ENCODE results near the gene FOXK1. TPM values are rescaled to one million over a fixed set of nuclear protein-coding genes. Genes with fewer than 3 reads are reported as not detected.

The FOXK1 gene
- total RNA-seq, 1 donor from 2014 or later, result 21.4 TPM

GRCh38 chr7:4698707-4699275 is 16.7 kb downstream of the FOXK1 start:
- no peak for DNase-seq (ENCODE audit: low spot score)

- DNase-seq (ENCODE audit: low spot score), result no peak
Measured at GRCh38 chr7:4699841-4700240, 17.7 kb downstream of the FOXK1 start.

- DNase-seq (ENCODE audit: low spot score), result no peak
Measured at GRCh38 chr7:4700577-4701235, 18.6 kb downstream of the FOXK1 start.

- no peak for DNase-seq (ENCODE audit: low spot score)
Measured at GRCh38 chr7:4702961-4703512, 20.9 kb downstream of the FOXK1 start.

GRCh38 chr7:4703532-4703931 is 21.4 kb downstream of the FOXK1 start:
- DNase-seq (ENCODE audit: low spot score), result no peak

GRCh38 chr7:4706384-4707216 is 24.5 kb downstream of the FOXK1 start:
- no peak for DNase-seq (ENCODE audit: low spot score)

- no peak for DNase-seq (ENCODE audit: low spot score)
Measured at GRCh38 chr7:4707217-4707741, 25.2 kb downstream of the FOXK1 start.

GRCh38 chr7:4707980-4708411 is 25.9 kb downstream of the FOXK1 start:
- no peak for DNase-seq (ENCODE audit: low spot score)

- DNase-seq (ENCODE audit: low spot score), result no peak
Measured at GRCh38 chr7:4709187-4709586, 27.1 kb downstream of the FOXK1 start.

GRCh38 chr7:4711093-4711492 is 29.0 kb downstream of the FOXK1 start:
- no peak for DNase-seq (ENCODE audit: low spot score)

GRCh38 chr7:4711634-4712033 is 29.5 kb downstream of the FOXK1 start:
- DNase-seq (ENCODE audit: low spot score), result no peak

- no peak for DNase-seq (ENCODE audit: low spot score)
Measured at GRCh38 chr7:4712281-4713182, 30.4 kb downstream of the FOXK1 start.

- no peak for DNase-seq (ENCODE audit: low spot score)
Measured at GRCh38 chr7:4713183-4713784, 31.2 kb downstream of the FOXK1 start.

GRCh38 chr7:4714161-4714700 is 32.1 kb downstream of the FOXK1 start:
- no peak for DNase-seq (ENCODE audit: low spot score)

- DNase-seq (ENCODE audit: low spot score), result no peak
Measured at GRCh38 chr7:4714767-4715409, 32.8 kb downstream of the FOXK1 start.

GRCh38 chr7:4715410-4715776 is 33.3 kb downstream of the FOXK1 start:
- DNase-seq (ENCODE audit: low spot score), result peak; percentile 79

- DNase-seq (ENCODE audit: low spot score), result no peak
Measured at GRCh38 chr7:4716946-4717795, 35.1 kb downstream of the FOXK1 start.

- no peak for DNase-seq (ENCODE audit: low spot score)
Measured at GRCh38 chr7:4718075-4718474, 36.0 kb downstream of the FOXK1 start.

- no peak for DNase-seq (ENCODE audit: low spot score)
Measured at GRCh38 chr7:4720225-4720624, 38.1 kb downstream of the FOXK1 start.

All from umbilical cord (tissue), 2 donors.